GM12801 (cell line): ENCODE measurements around the gene NDST1.

Experiments used
- CTCF ChIP-seq: IDR thresholded peaks from one replicate; pipeline ENCODE4 v1.5.1; 2011; ENCODE audit warnings: control low read depth; ENCODE audit not compliant: insufficient read length; ENCODE audit errors: extremely low read depth

NDST1 gene

GRCh38 chr5:150577378-150578139, 69.6 kb downstream of the NDST1 start:
- TF ChIP-seq CTCF: no peak

- TF ChIP-seq CTCF: no peak
Observed at GRCh38 chr5:150578781-150579461, 71.0 kb downstream of the NDST1 start.

GRCh38 chr5:150579462-150580400, 71.8 kb downstream of the NDST1 start:
- TF ChIP-seq CTCF: no peak

- no peak for TF ChIP-seq CTCF
Observed at GRCh38 chr5:150580917-150581316, 73.0 kb downstream of the NDST1 start.

GRCh38 chr5:150582241-150583109, 74.5 kb downstream of the NDST1 start:
- TF ChIP-seq CTCF: no peak

- no peak for TF ChIP-seq CTCF
Observed at GRCh38 chr5:150583541-150584225, 75.8 kb downstream of the NDST1 start.
